OCI-LY1 (cell line): ENCODE data around the gene IFT43.

ENCODE experiments used
- H2AFZ ChIP-seq: fragments of 200-600 bp; sonication (generic), shearing (Covaris generic); 2 replicates; pipeline ENCODE4 v1.6.0; 2014; ENCODE audit warnings: antibody characterized with exemption, mild to moderate bottlenecking, low read length
- H3F3A ChIP-seq: fragments of 200-600 bp; sonication (generic), shearing (Covaris generic); 2 replicates; pipeline ENCODE4 v1.6.0; 2014; ENCODE audit warnings: mild to moderate bottlenecking, antibody characterized with exemption, low read length, moderate library complexity; ENCODE audit not compliant: insufficient read depth
- H3K27ac ChIP-seq: fragments of 200-600 bp; sonication (generic); 2 replicates; pipeline ENCODE4 v1.5.1; 2014; ENCODE audit warnings: low read length, mixed run types, mild to moderate bottlenecking, low read depth; ENCODE audit not compliant: poor library complexity, severe bottlenecking
- H3K27me3 ChIP-seq: fragments of 200-600 bp; sonication (generic); 2 replicates; pipeline ENCODE4 v1.6.0; 2014; ENCODE audit warnings: antibody characterized with exemption, mild to moderate bottlenecking, low read length, moderate library complexity; ENCODE audit not compliant: insufficient read depth
- H3K36me3 ChIP-seq: fragments of 200-600 bp; sonication (generic); 2 replicates; pipeline ENCODE4 v1.6.1; 2014; ENCODE audit warnings: mild to moderate bottlenecking, antibody characterized with exemption, low read length, moderate library complexity, mixed read lengths; ENCODE audit not compliant: insufficient read depth
- H3K4me1 ChIP-seq: fragments of 200-600 bp; sonication (generic); 2 replicates; pipeline ENCODE4 v1.5.1; 2014; ENCODE audit warnings: mild to moderate bottlenecking, low read length, moderate library complexity; ENCODE audit not compliant: insufficient read depth, severe bottlenecking
- H3K4me2 ChIP-seq: fragments of 200-600 bp; sonication (generic), shearing (Covaris generic); 2 replicates; pipeline ENCODE4 v1.6.1; 2014; ENCODE audit warnings: low read length
- H3K4me3 ChIP-seq: fragments of 200-600 bp; sonication (generic); 2 replicates; pipeline ENCODE4 v1.5.1; 2014; ENCODE audit warnings: low read length, low read depth, mild to moderate bottlenecking, mixed read lengths; ENCODE audit not compliant: poor library complexity, severe bottlenecking
- H3K79me2 ChIP-seq: fragments of 200-600 bp; shearing (Covaris generic); 2 replicates; pipeline ENCODE4 v1.6.1; 2016; ENCODE audit warnings: mixed run types, low read length, mixed read lengths; ENCODE audit not compliant: insufficient read depth
- H3K9ac ChIP-seq: fragments of 200-600 bp; sonication (generic), shearing (Covaris generic); 2 replicates; pipeline ENCODE4 v1.6.1; 2014; ENCODE audit warnings: mild to moderate bottlenecking, low read length, mixed read lengths
- H3K9me2 ChIP-seq: fragments of 200-600 bp; sonication (generic), shearing (Covaris generic); 2 replicates; pipeline ENCODE4 v1.6.1; 2014; ENCODE audit warnings: low read depth, mild to moderate bottlenecking, low read length, mixed read lengths
- H3K9me3 ChIP-seq: fragments of 200-600 bp; shearing (Covaris generic); 2 replicates; pipeline ENCODE4 v1.6.1; 2014; ENCODE audit warnings: low read length, mixed read lengths
- H4K20me1 ChIP-seq: fragments of 200-600 bp; sonication (generic), shearing (Covaris generic); 2 replicates; pipeline ENCODE4 v1.6.0; 2016; ENCODE audit warnings: mild to moderate bottlenecking, low read length; ENCODE audit not compliant: insufficient read depth
- EZH2 ChIP-seq: fragments of 200-600 bp; sonication (generic), shearing (Covaris generic); IDR thresholded peaks from 2 replicates; pipeline ENCODE4 v1.8.0; 2017; ENCODE audit warnings: borderline replicate concordance, mixed run types, mild to moderate bottlenecking, antibody characterized with exemption, low read length, moderate library complexity, mixed read lengths
- TF ChIP-seq, protein P1 (sequence below): fragments of 200-600 bp; sonication (generic), shearing (Covaris generic); IDR thresholded peaks from 2 replicates; pipeline ENCODE4 v1.5.1; 2017; ENCODE audit warnings: mild to moderate bottlenecking, antibody characterized with exemption, low read length, moderate library complexity, mixed read lengths

Gene IFT43

DNA sequence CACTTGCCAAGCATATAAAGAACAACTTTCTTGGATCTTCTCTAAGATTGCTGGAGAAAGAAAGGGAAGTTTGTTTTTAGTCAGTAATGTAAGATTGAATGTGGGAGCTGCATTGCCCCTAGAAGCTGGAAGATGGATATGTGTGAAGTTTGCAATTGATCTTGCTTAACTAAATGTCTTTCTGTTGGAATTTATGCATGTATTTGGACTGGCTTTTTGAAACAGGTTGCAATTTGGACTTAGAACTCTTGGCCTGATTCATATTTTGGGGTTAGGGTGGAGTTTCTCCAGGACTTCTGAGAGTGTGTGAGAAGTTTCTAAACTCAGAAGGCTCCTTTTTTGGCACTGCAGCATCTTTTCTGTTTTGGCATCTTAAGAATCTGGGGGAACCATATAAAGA, 26.4 kb downstream of the IFT43 start:
- H3K27ac ChIP-seq, result no peak overlapping the region
- no peaks in the 10 kb centered on the region for H3K9me2 ChIP-seq
- H3K36me3 ChIP-seq, result no peaks in the 10 kb centered on the region
- H3K4me3 ChIP-seq, result no peak overlapping the region
- no peaks in the 10 kb centered on the region for H3K79me2 ChIP-seq
- H3F3A ChIP-seq, result no peaks in the 10 kb centered on the region
- no peaks in the 10 kb centered on the region for H4K20me1 ChIP-seq
- H3K9ac ChIP-seq, result no peak overlapping the region
- no peak for TF ChIP-seq EZH2
- TF ChIP-seq, protein P1, sequence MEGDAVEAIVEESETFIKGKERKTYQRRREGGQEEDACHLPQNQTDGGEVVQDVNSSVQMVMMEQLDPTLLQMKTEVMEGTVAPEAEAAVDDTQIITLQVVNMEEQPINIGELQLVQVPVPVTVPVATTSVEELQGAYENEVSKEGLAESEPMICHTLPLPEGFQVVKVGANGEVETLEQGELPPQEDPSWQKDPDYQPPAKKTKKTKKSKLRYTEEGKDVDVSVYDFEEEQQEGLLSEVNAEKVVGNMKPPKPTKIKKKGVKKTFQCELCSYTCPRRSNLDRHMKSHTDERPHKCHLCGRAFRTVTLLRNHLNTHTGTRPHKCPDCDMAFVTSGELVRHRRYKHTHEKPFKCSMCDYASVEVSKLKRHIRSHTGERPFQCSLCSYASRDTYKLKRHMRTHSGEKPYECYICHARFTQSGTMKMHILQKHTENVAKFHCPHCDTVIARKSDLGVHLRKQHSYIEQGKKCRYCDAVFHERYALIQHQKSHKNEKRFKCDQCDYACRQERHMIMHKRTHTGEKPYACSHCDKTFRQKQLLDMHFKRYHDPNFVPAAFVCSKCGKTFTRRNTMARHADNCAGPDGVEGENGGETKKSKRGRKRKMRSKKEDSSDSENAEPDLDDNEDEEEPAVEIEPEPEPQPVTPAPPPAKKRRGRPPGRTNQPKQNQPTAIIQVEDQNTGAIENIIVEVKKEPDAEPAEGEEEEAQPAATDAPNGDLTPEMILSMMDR, result no peak
- peaks cover 10% of the 10 kb centered on the region for H3K4me1 ChIP-seq
- H3K27me3 ChIP-seq, result no peaks in the 10 kb centered on the region
- H3K4me2 ChIP-seq, result no peak overlapping the region
- H3K9me3 ChIP-seq, result no peaks in the 10 kb centered on the region
- no peak overlapping the region for H2AFZ ChIP-seq

DNA sequence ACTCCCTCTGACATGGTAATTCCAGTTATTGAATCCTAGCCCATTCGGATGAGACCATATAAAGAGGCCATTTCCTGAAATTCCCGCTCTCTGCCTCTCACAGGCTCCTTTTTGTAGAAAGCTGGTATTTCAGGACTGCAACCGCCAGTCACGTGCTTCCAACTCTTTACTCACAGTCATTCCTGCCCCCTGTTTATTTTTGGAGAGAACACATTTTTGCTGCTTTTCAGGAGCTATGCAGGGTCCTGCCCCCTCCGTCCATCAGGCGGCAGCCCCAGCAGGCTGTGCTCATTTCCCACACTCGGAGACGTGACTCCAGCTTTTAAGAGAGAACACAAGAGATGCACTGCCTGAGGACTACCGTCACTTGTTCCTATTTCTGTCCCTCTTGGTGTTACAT, 26.8 kb downstream of the IFT43 start:
- Histone ChIP-seq H3K9me2 (no peaks in the 10 kb centered on the region), H3K9ac (no peak overlapping the region), H3K4me1 (peaks cover 10% of the 10 kb centered on the region)

DNA sequence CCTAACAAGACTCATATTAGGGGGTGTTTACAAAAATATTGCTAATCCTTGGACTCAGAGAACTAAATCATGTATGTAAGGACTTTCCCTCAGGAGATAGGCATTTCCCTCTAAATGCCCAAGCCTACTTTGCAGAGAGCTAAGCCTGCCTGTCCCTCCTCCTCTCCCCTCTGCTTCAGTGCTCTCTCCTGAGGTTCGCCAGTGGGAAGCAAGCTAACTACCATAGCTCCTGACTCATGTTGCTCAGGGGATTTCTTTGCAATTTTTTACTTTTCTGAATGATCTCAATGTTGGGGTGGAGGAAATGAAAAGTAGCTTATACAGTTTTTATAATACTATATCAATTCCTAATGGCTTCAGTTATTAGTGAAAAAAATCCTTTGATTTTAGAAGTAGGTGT, 29.6 kb downstream of the IFT43 start:
- Histone ChIP-seq H3F3A (no peaks in the 10 kb centered on the region), H2AFZ (no peak overlapping the region), H3K9me3 (peaks cover 15% of the 10 kb centered on the region; the same call in 1 of the 2 replicates), H4K20me1 (no peaks in the 10 kb centered on the region), H3K4me3 (no peak overlapping the region), H3K9me2 (no peaks in the 10 kb centered on the region), H3K4me2 (no peak overlapping the region), H3K4me1 (peaks cover 10% of the 10 kb centered on the region), H3K27me3 (no peaks in the 10 kb centered on the region), H3K36me3 (0 out of 2 replicates have a peak, but pooled peaks cover 3% of the 10 kb centered on the region), H3K79me2 (no peaks in the 10 kb centered on the region), H3K9ac (no peak overlapping the region), H3K27ac (no peak overlapping the region)
- no peak for TF ChIP-seq EZH2
- TF ChIP-seq, protein P1, result no peak

More for the DNA sequence above, 26.8 kb downstream of the IFT43 start:
- H3K27ac ChIP-seq, result no peak overlapping the region
- H4K20me1 ChIP-seq, result no peaks in the 10 kb centered on the region
- no peak overlapping the region for H2AFZ ChIP-seq
- H3K4me3 ChIP-seq, result no peak overlapping the region
- no peaks in the 10 kb centered on the region for H3K36me3 ChIP-seq
- no peak for TF ChIP-seq EZH2
- TF ChIP-seq, protein P1, result no peak
- H3F3A ChIP-seq, result no peaks in the 10 kb centered on the region
- H3K4me2 ChIP-seq, result no peak overlapping the region
- H3K79me2 ChIP-seq, result no peaks in the 10 kb centered on the region
- H3K9me3 ChIP-seq, result 0 out of 2 replicates have a peak, but pooled peaks cover 4% of the 10 kb centered on the region
- H3K27me3 ChIP-seq, result no peaks in the 10 kb centered on the region
